Keratinocyte (primary cell): ENCODE measurements around the gene FAM240B. TPM values are rescaled to one million over a fixed set of nuclear protein-coding genes. Genes with fewer than 3 reads are reported as not detected.

ENCODE experiments used
- DNase-seq: peaks from one replicate; pipeline ENCODE4 v3.0.0-alpha.2; 2011; ENCODE audit warnings: low read depth, missing footprints, low spot score
- FAIRE-seq: peaks from 2 replicates; lab custom pipeline; 2011; peaks lifted over from hg19 to GRCh38; lab: Jason Lieb, UNC
- H2AFZ ChIP-seq: 2 replicates; pipeline ENCODE4 v1.6.0; 2012; ENCODE audit warnings: low read length, control low read depth, inconsistent platforms; ENCODE audit not compliant: control insufficient read depth
- H3K27ac ChIP-seq: 2 replicates; pipeline ENCODE4 v1.5.1; 2011; ENCODE audit warnings: low read length; ENCODE audit not compliant: control insufficient read depth, insufficient read depth
- H3K27me3 ChIP-seq: 3 replicates; pipeline ENCODE4 v1.6.0; 2011; ENCODE audit warnings: low read length; ENCODE audit not compliant: control insufficient read depth, insufficient read depth; ENCODE audit errors: extremely low read depth
- H3K36me3 ChIP-seq, 2 experiments: 2 replicates in 1 of 2; 3 replicates in 1 of 2; pipeline ENCODE4 v1.5.1; 2011; ENCODE audit warnings: low read length in 2 of 2, mild to moderate bottlenecking in 1 of 2; ENCODE audit not compliant: control insufficient read depth in 2 of 2, insufficient read depth in 2 of 2; ENCODE audit errors: extremely low read depth in 1 of 2
- H3K4me1 ChIP-seq: 3 replicates; pipeline ENCODE4 v1.5.1; 2011; ENCODE audit warnings: low read length; ENCODE audit not compliant: control insufficient read depth, insufficient read depth; ENCODE audit errors: extremely low read depth
- H3K4me2 ChIP-seq: 3 replicates; pipeline ENCODE4 v1.6.0; 2011; ENCODE audit warnings: low read depth, low read length; ENCODE audit not compliant: control insufficient read depth, insufficient read depth; ENCODE audit errors: extremely low read depth
- H3K4me3 ChIP-seq, 3 experiments: fragments of 200-600 bp in 1 of 3; sonication (generic) in 1 of 3; 2 replicates in 2 of 3; 3 replicates in 1 of 3; pipeline ENCODE4 v1.5.1; 2011 to 2016; ENCODE audit warnings: low read length in 3 of 3, mild to moderate bottlenecking in 3 of 3, control low read depth in 2 of 3, inconsistent platforms in 1 of 3, low read depth in 1 of 3, mixed read lengths in 1 of 3, mixed run types in 1 of 3, moderate library complexity in 1 of 3; ENCODE audit not compliant: control insufficient read depth in 2 of 3, insufficient read depth in 2 of 3; ENCODE audit errors: extremely low read depth in 1 of 3
- H3K79me2 ChIP-seq: 2 replicates; pipeline ENCODE4 v1.6.0; 2012; ENCODE audit warnings: low read length; ENCODE audit not compliant: control insufficient read depth, insufficient read depth
- H3K9ac ChIP-seq: 3 replicates; pipeline ENCODE4 v1.6.0; 2011; ENCODE audit warnings: low read length; ENCODE audit not compliant: control insufficient read depth, insufficient read depth; ENCODE audit errors: extremely low read depth
- H3K9me1 ChIP-seq: 3 replicates; pipeline ENCODE4 v1.6.0; 2011; ENCODE audit warnings: low read length; ENCODE audit not compliant: control insufficient read depth, insufficient read depth; ENCODE audit errors: extremely low read depth
- H3K9me3 ChIP-seq: 2 replicates; pipeline ENCODE4 v1.5.1; 2012; ENCODE audit warnings: low read depth, low read length; ENCODE audit not compliant: control insufficient read depth
- H4K20me1 ChIP-seq: 3 replicates; pipeline ENCODE4 v1.6.0; 2011; ENCODE audit warnings: low read length; ENCODE audit not compliant: control insufficient read depth, insufficient read depth; ENCODE audit errors: extremely low read depth
- EZH2 ChIP-seq: IDR thresholded peaks from one replicate; pipeline ENCODE4 v1.6.1; 2012; ENCODE audit warnings: inconsistent platforms, mild to moderate bottlenecking, low read length, moderate library complexity
- dilution Hi-C: fragments of 300-500 bp; cut with MboI; formaldehyde crosslinking; loops from one replicate; pipeline ENCODE4 v1.7.0; 2020; ENCODE audit warnings: low sequenced_read_pairs; ENCODE audit not compliant: extremely low pct_ligation_motif_present
- polyA plus RNA-seq, 5 experiments: library from polyadenylated mRNA; depleted of rRNA in 3 of 5; stranded (reverse) in 3 of 5; stranded (forward) in 1 of 5; unstranded in 1 of 5; fragments of >200 nt; gene quantifications; 1 replicate in 1 of 5; 2 replicates in 3 of 5; 3 replicates in 1 of 5; pipeline versions ENCODE4 v1.2.1 to v1.2.3, GENCODE V29; 2011 to 2012; ENCODE audit warnings: missing spikeins in 2 of 5, low read depth in 1 of 5, low replicate concordance in 1 of 5
- TF ChIP-seq, protein P1 (sequence below), 3 experiments: IDR thresholded peaks in 1 of 3; conservative IDR thresholded peaks in 1 of 3; optimal IDR thresholded peaks in 1 of 3; 2 replicates in 2 of 3; 3 replicates in 1 of 3; pipeline versions ENCODE3 to v1.5.1; 2011; ENCODE audit warnings: low read length in 3 of 3, mild to moderate bottlenecking in 3 of 3, moderate library complexity in 2 of 3, control low read depth in 1 of 3, inconsistent platforms in 1 of 3; ENCODE audit not compliant: insufficient read depth in 2 of 3; ENCODE audit errors: extremely low read depth in 1 of 3

Gene FAM240B
- polyA plus RNA-seq, 1 donor (not counting 4 experiments of a cell fraction or from before 2014, with no cell fraction given): not detected

DNA sequence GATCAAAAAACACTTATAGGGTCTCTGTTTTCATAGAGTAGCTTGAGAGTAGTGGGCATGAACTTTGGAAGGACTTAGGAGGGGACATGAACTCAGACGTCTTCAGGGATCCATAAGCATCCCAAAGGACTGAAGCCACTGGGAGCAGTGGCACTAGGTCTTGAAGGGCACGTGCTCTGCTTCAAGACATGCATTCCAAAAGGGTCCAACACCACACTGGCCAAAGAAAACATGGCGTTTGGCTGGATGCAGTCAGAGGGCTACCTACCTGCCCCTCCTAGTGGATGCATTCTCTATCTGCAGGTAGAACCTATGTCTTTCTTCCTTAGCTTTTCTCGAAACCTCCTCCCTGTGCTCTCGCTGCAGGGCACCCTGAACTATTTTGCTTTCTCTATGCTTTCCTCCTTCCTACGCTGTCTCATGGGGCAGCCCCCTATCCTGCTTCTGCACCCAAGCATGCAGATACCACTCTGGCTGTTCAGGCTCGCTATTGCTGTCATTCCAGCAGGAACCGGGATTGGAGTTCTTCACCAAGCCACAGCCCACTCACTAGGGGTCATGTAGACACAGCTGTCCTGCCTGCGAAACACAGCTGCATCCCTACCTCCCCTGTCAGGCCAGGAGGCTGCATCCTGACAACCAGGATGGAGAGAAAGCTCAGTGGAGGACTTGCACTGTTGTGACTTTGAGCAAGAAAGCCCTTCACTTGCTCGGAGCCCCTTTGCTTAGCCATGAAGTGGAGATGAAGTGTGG lies 11.9 kb downstream of the FAM240B start:
- Histone ChIP-seq H3K9ac (no peak overlapping the region), H3K4me2 (no peak overlapping the region), H3K36me3 (no peaks in the 10 kb centered on the region), H3K79me2 (no peaks in the 10 kb centered on the region), H3K9me3 (no peaks in the 10 kb centered on the region), H2AFZ (no peak overlapping the region), H3K4me1 (no peaks in the 10 kb centered on the region), H4K20me1 (peaks cover 2% of the 10 kb centered on the region), H3K4me3 (no peak overlapping the region), H3K27ac (no peak overlapping the region), H3K9me1 (no peaks in the 10 kb centered on the region), H3K27me3 (peaks cover 2% of the 10 kb centered on the region)
- no peak for TF ChIP-seq EZH2
- TF ChIP-seq, protein P1, sequence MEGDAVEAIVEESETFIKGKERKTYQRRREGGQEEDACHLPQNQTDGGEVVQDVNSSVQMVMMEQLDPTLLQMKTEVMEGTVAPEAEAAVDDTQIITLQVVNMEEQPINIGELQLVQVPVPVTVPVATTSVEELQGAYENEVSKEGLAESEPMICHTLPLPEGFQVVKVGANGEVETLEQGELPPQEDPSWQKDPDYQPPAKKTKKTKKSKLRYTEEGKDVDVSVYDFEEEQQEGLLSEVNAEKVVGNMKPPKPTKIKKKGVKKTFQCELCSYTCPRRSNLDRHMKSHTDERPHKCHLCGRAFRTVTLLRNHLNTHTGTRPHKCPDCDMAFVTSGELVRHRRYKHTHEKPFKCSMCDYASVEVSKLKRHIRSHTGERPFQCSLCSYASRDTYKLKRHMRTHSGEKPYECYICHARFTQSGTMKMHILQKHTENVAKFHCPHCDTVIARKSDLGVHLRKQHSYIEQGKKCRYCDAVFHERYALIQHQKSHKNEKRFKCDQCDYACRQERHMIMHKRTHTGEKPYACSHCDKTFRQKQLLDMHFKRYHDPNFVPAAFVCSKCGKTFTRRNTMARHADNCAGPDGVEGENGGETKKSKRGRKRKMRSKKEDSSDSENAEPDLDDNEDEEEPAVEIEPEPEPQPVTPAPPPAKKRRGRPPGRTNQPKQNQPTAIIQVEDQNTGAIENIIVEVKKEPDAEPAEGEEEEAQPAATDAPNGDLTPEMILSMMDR (optimal IDR thresholded peaks at IDR 0.05 in 1 of 3, IDR thresholded peaks at IDR 0.05 in 1 of 3, conservative IDR thresholded peaks at IDR 0.05 in 1 of 3; ENCODE audit: extremely low read depth in 1 of 3, insufficient read depth in 2 of 3, low read length in 3 of 3): peak; percentile 58 to 73 (median 67)
- FAIRE-seq (peak; percentile 5), DNase-seq (no peak)
- dilution Hi-C loops: no loop called here

DNA sequence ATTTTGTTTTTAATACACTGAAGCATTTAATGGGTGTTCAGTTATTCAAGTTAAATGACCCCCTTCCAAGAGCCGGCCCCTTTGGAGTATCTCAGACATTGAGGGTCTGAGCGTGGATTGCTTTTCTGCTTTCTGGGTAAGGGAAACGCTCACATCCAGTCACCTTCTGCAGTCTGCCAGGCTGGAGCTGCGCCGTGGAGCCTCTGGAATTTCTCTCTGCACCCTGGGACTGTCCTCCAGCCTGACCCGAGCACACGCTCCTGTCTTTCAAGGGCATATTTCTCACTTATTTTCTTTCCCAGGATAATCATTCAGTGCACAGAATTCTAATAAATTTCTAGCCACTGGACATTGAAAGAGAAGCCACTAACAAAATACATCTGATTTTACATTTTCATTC lies 13.4 kb downstream of the FAM240B start:
- no peak overlapping the region for H3K9ac ChIP-seq
- no peak for FAIRE-seq
- no peaks in the 10 kb centered on the region for H3K9me3 ChIP-seq
- H3K27ac ChIP-seq: no peak overlapping the region
- no peak overlapping the region for H3K4me2 ChIP-seq
- H3K9me1 ChIP-seq: no peaks in the 10 kb centered on the region
- no peaks in the 10 kb centered on the region for H3K4me1 ChIP-seq
- TF ChIP-seq, protein P1 (optimal IDR thresholded peaks at IDR 0.05 in 1 of 3, IDR thresholded peaks at IDR 0.05 in 1 of 3, conservative IDR thresholded peaks at IDR 0.05 in 1 of 3; ENCODE audit: extremely low read depth in 1 of 3, insufficient read depth in 2 of 3, low read length in 3 of 3): no peak
- no peak for TF ChIP-seq EZH2
- no peaks in the 10 kb centered on the region for H3K36me3 ChIP-seq
- no peak overlapping the region for H2AFZ ChIP-seq
- H3K4me3 ChIP-seq: no peak overlapping the region
- DNase-seq: no peak
- peaks cover 2% of the 10 kb centered on the region for H3K27me3 ChIP-seq
- H3K79me2 ChIP-seq: no peaks in the 10 kb centered on the region
- dilution Hi-C loops: no loop called here
- H4K20me1 ChIP-seq: peaks cover 2% of the 10 kb centered on the region
